ENCODE measurements around the gene BRD4. TPM values are rescaled to one million over a fixed set of nuclear protein-coding genes. Genes with fewer than 3 reads are reported as not detected.

The BRD4 gene
- total and polyA plus RNA-seq, 2 donors (not counting 3 experiments of a cell fraction or from before 2014, with no cell fraction given), result 14.9 to 125 TPM

GRCh38 chr19:15328312-15328711 lies 4.0 kb downstream of the BRD4 start:
- Histone ChIP-seq H3K36me3 (ENCODE audit: control insufficient read depth in 2 of 2, extremely low read depth in 1 of 2, insufficient read depth in 2 of 2, low read length in 2 of 2) (no peaks in the 10 kb centered on the region), H3K4me3 (replicated peaks in 1 of 3; ENCODE audit: insufficient read depth in 1 of 3, low read depth in 1 of 3, low read length in 3 of 3) (no peak overlapping the region), H4K20me1 (replicated peaks; ENCODE audit: control insufficient read depth, extremely low read depth, insufficient read depth, low read length) (peaks cover 43% of the 10 kb centered on the region), H3K4me2 (ENCODE audit: insufficient read depth, low read length) (no peak overlapping the region), H3K9ac (replicated peaks; ENCODE audit: extremely low read depth, insufficient read depth, low read length) (no peak overlapping the region), H3K27me3 (ENCODE audit: control insufficient read depth in 2 of 2, insufficient read depth in 2 of 2, low read length in 2 of 2) (no peaks in the 10 kb centered on the region), H3K4me1 (ENCODE audit: control insufficient read depth, extremely low read depth, insufficient read depth, low read length) (peaks cover 32% of the 10 kb centered on the region), H3K9me1 (replicated peaks; ENCODE audit: control insufficient read depth, extremely low read depth, insufficient read depth, low read length) (no peaks in the 10 kb centered on the region), H3K9me3 (replicated peaks; ENCODE audit: control insufficient read depth, insufficient read depth, low read length) (no peaks in the 10 kb centered on the region), H3K27ac (ENCODE audit: insufficient read depth, low read depth, low read length) (no peak overlapping the region), H2AFZ (ENCODE audit: low read depth, low read length) (no peak overlapping the region), H3K79me2 (ENCODE audit: control insufficient read depth, insufficient read depth, low read length) (peaks cover 93% of the 10 kb centered on the region)
- POLR2A ChIA-PET, result no interaction called here
- dilution Hi-C loops (cut with MboI; ENCODE audit: extremely low pct_ligation_motif_present, low sequenced_read_pairs), result no loop called here
- BruUV-seq (replicated peaks), result no TSS peak
- CTCF ChIA-PET, result no interaction called here
- FAIRE-seq, result peak; percentile 35
- no peak for TF ChIP-seq FOS (IDR thresholded peaks at IDR 0.05; ENCODE audit: borderline replicate concordance, insufficient read depth, low read length)
- TF ChIP-seq POLR2AphosphoS5 (IDR thresholded peaks at IDR 0.05; ENCODE audit: insufficient read depth, low read depth, low read length), result no peak
- TF ChIP-seq EZH2 (IDR thresholded peaks at IDR 0.05; ENCODE audit: borderline replicate concordance, low read depth, low read length, severe bottlenecking), result no peak
- no peak for TF ChIP-seq CTCF (IDR thresholded peaks at IDR 0.05; ENCODE audit: extremely low read depth in 1 of 2, insufficient read depth in 1 of 2, low read depth in 1 of 2, low read length in 2 of 2)
- no peak for TF ChIP-seq MYC (IDR thresholded peaks at IDR 0.05; ENCODE audit: low read depth, low read length)
- TF ChIP-seq MAX (IDR thresholded peaks at IDR 0.05; ENCODE audit: insufficient read depth, insufficient read length), result no peak
- TF ChIP-seq POLR2A (IDR thresholded peaks at IDR 0.05; ENCODE audit: low read depth, low read length), result no peak
- TF ChIP-seq GATA2 (IDR thresholded peaks at IDR 0.05; ENCODE audit: insufficient read depth, insufficient read length, low read depth, low read length), result no peak
- no peak for TF ChIP-seq JUN (IDR thresholded peaks at IDR 0.05; ENCODE audit: borderline replicate concordance, insufficient read depth, insufficient read length, low read depth)
- DNase-seq (ENCODE audit: low read depth, low spot score), result no peak
- intact Hi-C loops (cut with micrococcal nuclease), result loop anchor here (5.0 kb wide), 1 partner anchor 36 kb away; no protein-coding TSS in a partner anchor
